IPS-NIHi7 (cell line): ENCODE measurements around the gene PAK2.
A peak's percentile ranks its signal among the peaks of the same experiment; 100 is the strongest.
"Not testable (repeated sequence)": the region's sequence is repeated elsewhere in the genome, so short reads cannot be mapped to it uniquely, and the experiment has no call there.

Experiments used
- DNase-seq: peaks from one replicate; pipeline ENCODE4 v3.0.0; 2012; ENCODE audit warnings: mixed read lengths; ENCODE audit errors: extremely low spot score

The PAK2 gene

DNA sequence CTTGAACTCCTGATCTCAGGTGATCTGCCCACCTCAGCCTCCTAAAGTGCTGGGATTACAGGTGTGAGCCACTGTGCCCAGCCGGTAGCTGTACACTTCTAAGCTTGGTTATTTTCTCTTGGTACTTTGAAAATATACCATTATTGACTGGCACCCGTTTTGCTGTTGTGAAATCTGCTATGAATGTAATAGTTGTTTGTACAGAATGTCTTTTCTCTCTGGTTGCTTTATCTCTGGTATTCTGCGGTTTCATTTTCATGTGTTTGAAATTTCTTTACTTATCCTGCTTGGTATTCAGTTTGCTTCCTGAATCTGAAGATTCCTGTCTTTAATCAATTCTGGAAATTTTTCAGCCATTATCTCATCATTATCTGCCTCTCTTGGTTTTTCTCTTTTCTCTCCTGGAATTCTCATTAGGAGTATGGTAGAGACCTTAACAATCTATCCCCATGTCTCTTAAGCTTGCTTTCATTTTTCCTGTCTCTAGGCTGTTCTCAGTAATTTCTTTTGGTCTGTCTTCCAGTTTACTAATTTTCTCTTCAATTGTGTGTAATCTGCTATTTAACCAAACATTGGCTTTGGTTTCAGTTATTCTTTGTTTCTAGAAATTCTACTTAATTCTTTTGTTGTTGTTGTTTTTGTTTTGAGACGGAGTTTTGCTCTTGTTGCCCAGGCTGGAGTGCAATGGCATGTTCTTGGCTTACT lies 2.8 kb upstream of the PAK2 start:
- no peak for DNase-seq

DNA sequence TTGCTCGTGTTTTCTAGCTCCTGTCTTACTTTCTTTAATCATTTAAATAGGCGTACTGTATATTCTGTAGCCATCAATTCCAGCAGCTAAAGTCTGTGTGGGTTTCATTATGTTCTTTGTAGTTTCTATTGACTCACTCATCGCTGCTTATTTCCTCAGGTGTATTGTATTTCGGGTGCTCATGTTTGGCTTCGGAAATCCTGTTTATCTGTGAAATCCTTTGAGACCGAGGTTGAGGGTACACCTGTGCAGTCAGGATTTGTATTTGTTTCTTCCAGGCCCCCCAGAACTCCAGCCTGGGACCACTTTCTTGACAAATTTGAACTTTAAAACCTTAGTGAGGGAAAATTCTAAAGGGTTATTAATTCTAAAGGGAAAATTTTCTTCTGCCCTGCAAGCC lies 2.0 kb upstream of the PAK2 start:
- no peak for DNase-seq

DNA sequence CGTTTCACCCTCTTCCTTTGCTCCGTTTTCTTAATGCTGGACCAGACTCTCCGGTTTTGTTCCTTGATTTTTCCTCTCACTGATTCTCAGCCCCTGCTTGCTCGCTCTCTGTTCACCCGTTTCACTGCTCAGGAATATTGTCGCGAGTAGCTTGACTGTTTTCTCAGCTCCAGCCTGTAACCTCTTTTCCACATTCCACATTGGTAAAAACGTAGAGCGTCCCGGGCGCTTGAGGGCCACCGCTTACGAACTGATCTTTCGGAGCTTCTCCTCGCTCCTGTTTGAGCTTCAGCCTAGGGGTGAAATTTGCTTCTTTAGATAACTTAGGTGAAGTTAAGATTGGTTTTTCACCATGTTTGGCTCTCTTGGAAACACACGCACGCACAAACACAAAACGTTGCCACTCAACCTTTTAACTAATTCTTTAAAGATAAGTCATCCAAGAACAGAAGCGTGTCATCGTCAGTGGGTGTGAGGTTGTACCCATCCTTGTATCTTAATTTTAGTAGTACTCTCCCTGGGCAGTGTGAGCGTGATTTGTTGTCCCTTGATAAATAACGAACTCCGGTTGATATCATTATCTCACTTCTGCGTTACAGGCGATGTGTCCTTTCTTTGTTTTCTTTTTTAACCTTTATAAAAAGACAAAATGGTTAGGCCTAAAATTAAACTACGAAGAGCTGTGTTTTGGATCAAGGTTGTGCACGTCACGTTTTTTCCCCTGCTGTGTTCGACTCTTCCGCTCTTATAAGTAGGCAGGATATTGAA lies 1.0 kb downstream of the PAK2 start:
- peak; percentile 27 for DNase-seq

DNA sequence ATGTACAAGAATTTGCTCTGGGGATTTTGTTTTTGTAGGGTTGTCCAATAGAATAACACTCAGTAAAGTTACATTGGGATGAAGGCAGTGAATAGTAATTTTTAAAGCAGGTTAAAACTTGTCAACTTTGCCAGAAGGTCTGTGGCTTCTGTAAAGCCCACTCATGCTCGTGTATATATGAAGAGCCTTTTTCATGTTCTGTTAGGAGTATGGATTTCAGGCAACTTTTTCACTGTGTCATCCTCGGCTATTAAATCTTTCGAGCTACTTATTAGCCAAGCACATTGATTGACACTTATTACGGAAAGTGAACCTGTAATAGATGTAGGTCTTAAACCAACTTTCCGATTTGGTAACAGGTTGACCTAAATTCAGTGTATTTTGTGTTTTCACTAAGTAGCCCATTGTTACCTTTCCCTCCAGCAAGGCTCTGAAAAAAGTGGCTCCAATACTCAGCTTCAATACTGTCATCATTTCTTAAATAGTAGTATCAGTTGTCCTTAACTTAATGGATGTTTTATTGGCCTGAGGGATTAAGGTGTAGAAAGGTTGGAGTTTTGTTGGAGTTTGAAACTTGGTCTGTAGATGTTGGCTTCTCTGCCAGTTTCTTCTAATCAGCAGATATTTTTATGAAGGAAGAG lies 1.7 kb downstream of the PAK2 start:
- DNase-seq = no peak

DNA sequence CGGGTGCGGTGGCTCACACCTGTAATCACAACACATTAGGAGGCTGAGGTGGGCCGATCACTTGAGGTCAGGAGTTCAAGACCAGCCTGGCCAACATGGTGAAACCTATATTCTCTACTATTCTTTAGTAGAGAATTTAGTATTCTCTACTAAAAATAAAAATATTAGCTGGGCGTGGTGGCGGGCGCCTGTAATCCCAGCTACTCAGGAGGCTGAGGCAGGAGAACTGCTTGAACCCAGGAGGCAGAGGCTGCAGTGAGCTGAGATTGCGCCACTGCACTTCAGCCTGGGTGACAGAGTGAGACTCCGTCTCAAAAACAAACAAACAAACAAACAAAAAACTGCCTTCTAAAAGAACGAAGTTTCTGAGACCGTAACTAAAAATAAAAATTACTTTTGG lies 3.9 kb downstream of the PAK2 start:
- DNase-seq = not testable (repeated sequence)

DNA sequence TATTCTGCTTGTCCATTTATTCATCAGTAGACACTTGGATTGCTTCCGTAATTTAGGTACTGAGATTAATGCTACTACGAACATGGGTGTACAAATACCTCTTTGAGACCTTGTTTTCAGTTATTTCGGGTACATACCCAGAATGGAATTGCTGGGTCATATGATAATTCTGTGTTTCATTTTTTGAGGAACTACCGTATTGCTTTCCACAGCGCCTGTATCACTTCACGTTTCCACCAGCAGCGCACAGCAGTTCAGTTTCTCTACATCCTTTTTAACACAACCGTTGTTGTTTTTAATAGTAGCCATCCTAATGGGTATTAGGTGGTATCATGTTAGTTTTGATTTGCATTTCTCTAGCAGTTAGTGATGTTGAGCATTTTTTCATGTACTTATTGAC lies 9.5 kb downstream of the PAK2 start:
- no peak for DNase-seq

DNA sequence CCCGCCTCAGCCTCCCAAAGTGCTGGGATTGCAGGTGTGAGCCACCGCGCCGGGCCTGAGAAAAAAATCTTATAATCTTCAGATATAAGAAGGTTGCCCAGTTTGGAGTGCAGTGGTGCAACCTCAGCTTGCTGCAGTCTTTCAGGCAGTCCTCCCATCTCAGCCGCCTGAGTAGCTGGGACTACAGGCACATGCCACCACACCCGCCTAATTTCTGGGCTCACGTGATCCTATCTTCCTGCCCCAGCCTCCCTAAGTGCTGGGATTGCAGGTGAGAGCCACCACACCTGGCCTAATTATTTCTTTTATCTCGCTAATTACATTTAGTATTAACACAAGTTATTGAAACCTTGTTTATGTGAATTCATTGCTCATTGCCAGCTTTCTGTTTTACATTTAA lies 13.5 kb downstream of the PAK2 start:
- DNase-seq = no peak

DNA sequence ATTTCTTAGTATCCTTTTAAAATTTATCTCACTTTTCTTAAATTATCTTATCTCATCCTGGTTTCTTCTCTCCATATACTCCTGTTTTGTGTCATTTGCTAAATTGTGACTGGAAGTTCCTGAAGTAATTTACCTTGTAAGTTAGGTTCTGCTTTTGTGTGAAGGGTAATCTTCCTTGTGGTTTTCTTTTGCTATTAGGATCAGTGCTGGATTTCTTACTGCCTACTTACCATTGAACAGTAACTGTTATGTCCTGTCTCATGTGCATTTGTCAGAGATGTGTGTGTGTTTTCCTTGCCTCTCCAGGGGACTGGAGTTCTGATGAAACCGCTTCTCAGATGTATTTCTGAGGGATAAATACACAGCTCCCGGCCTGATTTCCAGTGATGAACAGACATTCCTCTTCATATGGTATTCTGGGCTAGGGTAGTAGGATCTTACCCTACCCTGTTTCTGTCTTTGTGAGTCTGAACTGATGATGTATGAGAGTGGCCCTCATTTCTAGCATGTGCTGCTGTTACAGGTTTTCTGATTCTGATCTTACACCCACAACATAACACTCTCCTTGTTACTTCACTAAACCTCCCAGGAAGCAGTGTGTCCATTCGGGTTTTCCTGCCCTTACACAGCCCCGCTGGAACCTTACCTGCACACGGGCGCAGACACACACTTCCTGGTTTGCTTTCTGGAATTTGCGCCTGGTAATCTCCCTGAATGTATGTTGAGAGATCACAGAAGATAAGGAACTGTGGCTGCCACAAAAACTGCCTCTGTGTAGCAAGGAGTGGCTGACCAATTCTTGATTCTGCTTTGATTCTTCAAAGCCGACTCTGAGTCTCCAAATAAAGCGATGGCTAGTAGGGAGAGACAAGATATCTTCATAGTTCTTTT lies 14.7 kb downstream of the PAK2 start:
- no peak for DNase-seq

DNA sequence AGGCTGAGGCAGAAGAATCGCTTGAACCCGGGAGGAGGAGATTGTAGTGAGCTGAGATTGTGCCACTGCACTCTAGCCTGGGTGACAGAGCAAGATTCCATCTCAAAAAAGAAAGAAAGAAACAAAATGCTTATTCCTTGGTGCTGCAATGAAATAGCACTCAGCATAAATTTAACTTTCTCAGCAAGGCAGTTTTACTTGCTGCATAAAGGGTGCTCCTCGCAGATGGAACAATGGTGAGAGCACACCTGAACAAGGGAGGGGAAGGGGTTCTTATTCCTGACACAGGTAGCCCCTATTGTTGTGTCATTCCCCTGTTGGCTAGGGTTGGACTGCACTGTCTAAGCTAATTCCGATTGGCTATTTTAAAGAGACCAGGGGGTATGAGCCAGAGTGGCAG lies 17.1 kb downstream of the PAK2 start:
- no peak for DNase-seq

DNA sequence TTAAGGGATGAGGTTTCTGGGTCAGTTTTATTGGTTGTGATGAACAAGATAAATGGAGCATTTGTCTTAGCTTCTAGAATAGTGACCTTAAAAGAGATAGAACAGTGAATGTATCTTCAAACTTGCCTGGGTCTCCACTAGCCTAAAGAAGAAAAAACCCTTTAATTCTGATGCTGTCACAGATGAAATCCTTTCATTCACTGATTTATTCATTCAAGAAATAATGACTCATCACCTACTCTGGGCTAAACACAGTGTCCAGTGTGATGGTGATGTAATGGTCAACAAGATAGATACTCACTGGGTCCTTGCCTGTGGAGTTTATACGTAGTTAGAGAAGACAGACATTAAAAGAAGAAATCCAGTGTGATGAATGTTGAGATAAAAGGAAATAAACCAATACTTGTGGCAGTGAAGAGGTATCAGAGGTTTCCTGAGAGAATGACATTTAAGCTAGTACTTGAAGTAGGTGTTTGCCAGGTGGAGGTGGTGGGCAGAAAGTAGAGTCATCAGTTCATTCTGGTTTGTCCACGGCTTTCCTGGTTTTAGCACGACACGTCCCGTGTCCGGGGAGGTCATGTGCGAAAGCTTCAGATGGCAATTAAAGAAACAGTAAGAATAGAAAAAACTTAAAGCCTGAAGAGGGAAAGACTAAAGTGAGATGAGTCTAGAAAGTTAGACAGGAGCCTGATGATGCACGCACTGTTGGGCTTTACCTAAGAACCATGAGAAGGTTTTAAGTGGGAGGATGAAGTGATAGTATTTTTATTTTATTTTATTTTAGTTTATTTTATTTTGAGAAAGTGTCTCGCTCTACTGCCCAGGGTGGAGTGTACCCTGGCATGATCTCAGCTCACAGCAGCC lies 18.5 kb downstream of the PAK2 start:
- DNase-seq = no peak

DNA sequence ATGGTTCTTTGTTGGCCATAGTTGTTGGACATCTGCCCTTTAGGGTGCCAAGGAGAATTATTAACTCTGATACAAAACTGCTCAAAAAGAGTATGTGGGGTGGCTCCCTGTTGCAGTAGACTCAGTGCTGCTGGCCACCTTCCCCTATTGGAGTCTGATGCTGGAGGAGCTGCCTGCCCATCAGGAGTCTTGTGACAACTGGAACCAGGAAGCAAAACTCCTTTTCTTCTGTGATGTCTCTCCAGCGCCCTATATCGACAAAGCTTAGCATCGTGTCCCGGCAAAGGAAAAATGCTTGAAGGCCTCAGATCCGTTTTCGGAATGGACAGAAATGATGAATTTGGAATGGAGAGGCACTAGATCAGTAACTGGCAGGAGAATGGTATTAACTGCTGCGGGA lies 23.5 kb downstream of the PAK2 start:
- no peak for DNase-seq

DNA sequence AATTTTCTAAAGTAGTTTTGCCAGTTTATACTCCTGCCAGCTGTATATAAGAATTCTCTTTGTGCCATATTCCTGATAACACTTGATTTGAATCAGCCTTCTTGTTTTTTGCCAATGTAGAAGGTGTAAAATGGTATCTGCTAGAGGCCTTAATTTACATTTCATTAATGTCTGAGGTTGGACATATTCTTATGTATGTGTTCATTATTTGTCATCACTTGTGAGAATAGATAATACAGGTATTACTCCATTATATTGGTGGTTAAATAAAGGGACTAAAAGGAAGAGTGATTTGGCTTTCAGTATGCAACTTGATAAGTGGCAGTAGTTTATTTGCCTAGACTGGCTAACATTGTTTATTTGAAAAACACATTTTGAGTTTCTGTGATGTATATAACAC lies 25.8 kb downstream of the PAK2 start:
- DNase-seq = no peak

DNA sequence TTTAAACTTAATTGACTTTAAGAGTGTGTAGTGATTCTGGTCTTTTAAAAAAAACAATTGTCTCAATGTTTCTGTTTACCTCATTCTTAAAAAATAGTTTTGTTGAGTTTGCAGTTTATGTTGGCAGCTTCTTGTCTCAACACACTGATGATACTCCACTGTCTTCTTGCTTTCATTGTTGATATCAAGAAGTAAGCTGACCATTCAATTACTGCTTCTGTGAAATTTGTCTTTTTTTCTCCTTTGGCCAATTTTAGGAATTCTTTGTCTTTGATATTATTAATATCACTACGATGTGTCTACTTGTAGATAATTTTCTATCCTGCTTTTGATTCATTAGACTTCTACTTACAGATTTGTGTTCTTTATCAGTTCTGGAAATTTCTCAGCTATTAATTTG lies 31.4 kb downstream of the PAK2 start:
- DNase-seq = no peak

DNA sequence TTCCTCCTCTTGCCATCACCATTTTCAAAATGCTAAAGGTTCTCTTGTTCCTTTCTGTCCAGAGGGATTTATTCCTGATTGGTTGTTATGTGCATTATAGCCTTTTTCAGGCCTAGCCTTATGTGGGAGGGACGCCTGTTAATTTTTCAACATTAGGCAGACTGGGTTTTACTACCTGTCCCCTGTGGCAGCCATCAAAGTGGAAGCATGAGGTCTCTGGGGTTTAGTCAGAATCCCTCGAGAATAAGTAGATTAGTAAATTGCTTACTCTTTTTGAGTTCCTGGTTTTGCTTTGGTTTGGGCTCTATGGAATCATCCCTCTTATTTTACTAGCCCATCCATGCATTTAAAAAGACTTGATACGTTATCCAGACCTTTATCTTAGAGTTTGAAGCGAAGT lies 32.4 kb downstream of the PAK2 start:
- DNase-seq = no peak

DNA sequence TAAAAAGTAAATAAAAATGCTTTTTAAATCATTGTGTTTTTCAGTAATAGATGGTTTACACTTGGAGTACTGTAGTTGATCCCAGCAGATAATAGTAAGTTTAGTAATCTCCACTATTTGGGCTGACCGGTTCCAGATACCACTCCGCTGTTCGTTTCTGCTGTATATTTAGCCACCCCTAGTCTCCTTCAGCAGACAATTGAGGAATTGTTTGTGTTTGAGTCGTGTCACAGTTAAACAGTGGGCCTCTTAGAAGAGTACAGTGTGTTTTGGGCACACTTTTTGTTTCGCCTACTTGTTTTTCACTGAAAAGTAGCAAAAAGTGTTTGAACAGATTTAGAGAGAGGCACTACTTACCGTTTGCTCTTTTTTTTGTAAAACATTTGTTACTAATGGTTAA lies 33.2 kb downstream of the PAK2 start:
- no peak for DNase-seq

DNA sequence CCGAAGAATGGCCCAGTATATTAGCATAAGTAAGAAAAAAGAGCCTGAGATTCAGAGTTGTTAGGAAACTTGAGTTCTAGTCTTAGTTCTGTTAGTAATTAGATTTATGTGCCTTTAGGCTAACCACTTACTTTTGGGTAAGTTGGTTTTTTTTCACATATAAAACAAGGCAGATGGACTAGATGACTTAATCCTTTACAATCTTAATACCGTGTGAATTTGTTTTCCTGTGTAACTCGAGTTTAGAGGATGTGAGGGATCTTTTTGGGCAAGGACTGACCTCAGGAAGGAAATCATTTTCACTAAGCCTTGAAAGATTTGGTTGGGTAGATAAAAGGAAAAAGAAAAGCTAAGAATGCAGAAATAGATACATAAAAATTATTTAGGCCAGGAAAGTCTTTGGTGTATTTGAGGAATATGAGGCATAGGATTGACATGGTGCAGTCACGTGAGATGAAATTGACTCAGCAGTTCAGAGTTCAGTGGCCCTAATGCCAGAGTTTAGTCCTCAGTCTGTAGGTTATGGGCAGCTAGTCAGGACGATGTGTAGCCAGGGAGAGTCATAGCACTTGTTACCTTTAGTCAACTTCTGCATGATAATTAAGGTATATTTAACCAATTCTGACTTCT lies 34.6 kb downstream of the PAK2 start:
- no peak for DNase-seq

DNA sequence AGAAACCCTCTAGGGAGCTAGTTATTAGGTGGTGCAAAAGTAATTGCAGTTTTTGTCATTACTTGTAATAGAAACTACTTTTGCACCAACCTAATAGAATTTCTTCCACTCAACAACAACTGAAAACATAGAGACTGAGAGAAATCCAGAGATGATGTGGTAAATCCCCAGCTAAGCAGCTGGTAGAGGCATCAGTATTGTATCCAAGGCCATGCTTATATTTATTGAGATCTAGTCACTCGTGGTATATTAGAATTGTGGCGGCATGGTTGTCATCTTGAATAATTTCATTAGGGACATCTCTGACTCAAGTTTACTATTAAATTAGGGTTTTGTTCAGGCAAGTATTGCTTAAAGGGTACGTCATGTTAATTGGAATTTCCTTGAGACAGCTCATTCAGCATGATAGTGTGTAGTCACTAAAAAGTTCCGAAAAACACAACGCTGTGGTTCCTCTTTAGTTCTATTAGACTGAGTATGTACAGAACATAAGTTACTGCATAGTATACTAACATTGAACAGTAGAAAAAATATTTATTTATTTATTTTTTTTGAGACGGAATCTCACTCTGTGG lies 35.3 kb downstream of the PAK2 start:
- DNase-seq = no peak

DNA sequence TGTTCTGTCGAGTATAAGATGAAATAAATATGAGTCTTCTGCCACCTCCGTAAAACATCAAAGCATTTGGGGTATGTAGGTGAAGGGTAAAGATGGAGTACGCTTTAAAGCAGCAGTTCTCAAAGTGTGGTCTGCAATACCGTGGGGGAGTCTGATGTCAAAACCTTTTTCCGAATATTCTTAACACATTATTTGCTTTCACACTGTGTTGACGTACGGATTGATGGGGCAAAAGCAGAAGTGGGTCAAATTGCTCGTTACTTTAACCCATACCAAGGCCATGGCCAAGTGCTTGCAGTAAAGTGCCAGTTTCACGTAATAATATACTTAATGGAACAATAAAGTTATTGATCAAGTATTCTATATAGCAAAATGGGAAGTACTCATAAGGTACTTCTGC lies 36.3 kb downstream of the PAK2 start:
- DNase-seq = no peak

DNA sequence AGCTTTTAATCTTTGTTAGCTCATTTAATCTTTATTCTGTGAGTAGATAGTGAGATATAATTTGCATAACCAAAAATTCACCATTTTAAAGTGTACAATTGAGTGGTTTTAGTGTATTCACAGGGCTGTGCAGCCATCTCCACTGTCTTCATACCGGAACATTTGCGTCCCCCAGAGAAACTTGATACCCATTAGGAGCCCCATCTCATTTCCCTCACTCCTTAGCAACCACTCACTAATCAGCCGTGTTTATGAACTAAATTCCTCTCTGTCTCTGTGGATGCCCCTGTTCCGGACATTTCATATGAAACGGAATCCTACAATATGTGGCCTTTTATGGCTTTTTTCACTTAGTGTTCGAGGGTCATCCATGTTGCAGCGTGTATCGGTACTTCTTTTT lies 38.2 kb downstream of the PAK2 start:
- DNase-seq = no peak

DNA sequence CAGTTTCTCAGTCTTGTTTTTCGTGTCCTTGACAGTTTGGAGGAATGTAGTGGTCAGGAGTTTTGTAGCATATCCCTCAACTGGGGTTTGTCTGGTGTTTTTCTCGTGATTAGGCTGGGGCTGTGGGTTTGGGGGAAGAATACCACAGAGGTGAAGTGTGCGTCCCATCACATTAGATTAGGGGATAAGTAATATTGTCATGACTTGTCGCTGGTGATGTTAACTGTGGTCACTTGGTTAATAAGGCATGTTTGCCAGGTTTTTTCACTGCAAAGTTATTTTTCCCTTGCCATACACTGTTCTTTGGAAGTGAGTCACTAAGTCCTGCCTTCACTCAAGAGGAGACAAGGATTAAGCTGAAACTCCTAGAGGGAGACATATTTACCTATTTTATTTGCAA lies 39.1 kb downstream of the PAK2 start:
- DNase-seq = no peak
